ENCODE measurements around the gene LIPA. TPM values are rescaled to one million over a fixed set of nuclear protein-coding genes. Genes with fewer than 3 reads are reported as not detected.

Gene LIPA
- total RNA-seq, 1 donor from 2014 or later: 62.5 TPM

- no peak for DNase-seq (ENCODE audit: low read depth in 2 of 2)
Measured at GRCh38 chr10:89241026-89241425, 10.5 kb downstream of the LIPA start.

- DNase-seq (ENCODE audit: low read depth in 2 of 2): no peak
Measured at GRCh38 chr10:89240519-89240918, 11.1 kb downstream of the LIPA start.

- DNase-seq (ENCODE audit: low read depth in 2 of 2): no peak
Measured at GRCh38 chr10:89238956-89239644, 12.5 kb downstream of the LIPA start.

GRCh38 chr10:89237849-89238248 is 13.7 kb downstream of the LIPA start:
- DNase-seq (ENCODE audit: low read depth in 2 of 2): no peak

- no peak for DNase-seq (ENCODE audit: low read depth in 2 of 2)
Measured at GRCh38 chr10:89236226-89236797, 15.3 kb downstream of the LIPA start.

GRCh38 chr10:89235073-89235798 is 16.3 kb downstream of the LIPA start:
- no peak for DNase-seq (ENCODE audit: low read depth in 2 of 2)

- no peak for DNase-seq (ENCODE audit: low read depth in 2 of 2)
Measured at GRCh38 chr10:89233033-89233432, 18.5 kb downstream of the LIPA start.

- no peak for DNase-seq (ENCODE audit: low read depth in 2 of 2)
Measured at GRCh38 chr10:89228962-89229361, 22.6 kb downstream of the LIPA start.

- DNase-seq (ENCODE audit: low read depth in 2 of 2): no peak
Measured at GRCh38 chr10:89228146-89228545, 23.4 kb downstream of the LIPA start.

GRCh38 chr10:89226891-89227290 is 24.7 kb downstream of the LIPA start:
- no peak for DNase-seq (ENCODE audit: low read depth in 2 of 2)

DNA sequence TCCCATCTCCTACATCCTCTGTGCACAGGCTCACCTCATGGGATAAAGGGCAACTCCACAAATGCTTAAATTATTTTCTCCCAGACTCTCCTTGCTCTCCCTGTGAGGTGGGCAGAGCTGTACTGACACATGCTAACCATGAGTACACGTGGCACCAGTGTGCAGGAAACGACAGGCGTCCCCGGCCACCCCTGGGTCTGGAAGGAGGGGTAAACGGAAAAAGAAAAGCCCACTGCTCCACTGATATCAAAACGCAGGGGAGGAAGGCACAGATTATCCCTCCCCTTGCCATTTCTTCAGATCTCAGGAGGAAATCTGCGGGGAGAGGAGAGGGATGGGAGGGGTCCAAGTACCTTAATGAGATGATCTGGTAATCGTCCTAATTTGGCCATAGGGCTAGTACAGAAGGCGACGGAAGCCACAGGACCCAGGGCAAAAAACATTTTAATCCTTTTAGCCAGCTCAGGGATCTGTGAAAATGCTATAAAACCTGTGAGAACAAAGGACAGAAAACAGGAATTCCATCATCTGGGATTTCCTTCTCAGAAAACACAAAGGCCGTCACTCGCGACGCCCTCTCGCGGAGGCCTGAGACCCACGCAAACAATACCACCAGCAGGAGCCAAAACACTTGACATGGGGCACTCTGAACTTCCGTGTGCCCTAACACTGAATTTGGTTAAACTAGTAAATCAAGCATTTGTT is 26.7 kb downstream of the LIPA start:
- DNase-seq (ENCODE audit: low read depth in 2 of 2): peak; percentile 57 to 67

DNA sequence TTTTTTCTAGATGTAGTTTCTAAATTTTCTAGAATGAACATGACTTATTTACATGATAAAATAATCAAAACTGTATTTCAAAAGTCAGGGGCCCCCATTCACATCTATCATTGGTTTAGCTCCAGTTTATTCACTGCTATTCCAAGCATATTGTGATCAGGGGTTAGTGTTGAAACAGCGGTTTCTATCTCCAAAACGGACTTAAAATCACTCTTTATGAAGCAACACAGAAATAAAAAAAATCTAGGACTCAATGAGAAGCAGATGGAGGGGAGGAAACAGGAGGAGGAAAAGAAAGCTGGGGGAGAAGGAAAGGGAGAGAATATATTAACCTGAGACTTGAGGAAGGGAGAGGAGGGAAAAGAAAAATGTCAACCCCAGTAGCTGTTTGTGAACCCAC is 29.7 kb downstream of the LIPA start:
- DNase-seq (ENCODE audit: low read depth in 2 of 2): no peak

DNA sequence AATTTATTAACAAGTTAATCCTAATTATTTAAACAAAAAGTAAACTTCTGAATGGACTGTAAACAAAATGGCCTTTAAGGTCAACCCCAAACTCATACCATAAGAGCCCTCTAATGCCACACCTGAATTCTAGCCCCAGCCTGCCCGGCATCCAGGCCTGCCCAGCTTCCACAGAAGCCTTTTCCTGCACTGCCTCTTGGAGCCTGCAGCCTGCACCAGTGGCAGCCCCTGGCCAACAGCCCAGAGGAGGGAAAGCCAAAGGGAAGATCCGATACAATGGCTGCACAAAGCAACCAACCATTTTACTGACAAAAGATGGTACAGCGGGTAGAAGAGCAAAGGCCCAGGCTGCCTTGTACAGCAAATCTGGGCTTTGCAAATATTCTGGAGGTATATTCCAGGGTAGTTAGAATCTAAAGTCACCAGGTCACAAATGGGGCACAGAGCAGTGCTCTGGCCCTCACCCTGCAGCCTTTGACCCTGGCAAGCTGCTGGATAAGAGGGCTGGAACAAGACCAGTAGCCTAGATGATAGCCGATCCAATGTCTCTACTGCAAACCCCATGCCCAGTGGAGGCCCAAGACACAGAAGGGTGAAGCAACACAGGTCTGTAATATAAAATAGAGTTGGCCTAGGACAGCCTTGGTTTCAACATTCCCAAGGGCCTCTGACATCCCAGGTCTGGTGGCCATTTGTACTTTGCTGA is 31.9 kb downstream of the LIPA start:
- no peak for DNase-seq (ENCODE audit: low read depth in 2 of 2)

GRCh38 chr10:89217057-89217990 is 34.3 kb downstream of the LIPA start:
- peak; percentile 51 to 69 for DNase-seq (ENCODE audit: low read depth in 2 of 2)

DNA sequence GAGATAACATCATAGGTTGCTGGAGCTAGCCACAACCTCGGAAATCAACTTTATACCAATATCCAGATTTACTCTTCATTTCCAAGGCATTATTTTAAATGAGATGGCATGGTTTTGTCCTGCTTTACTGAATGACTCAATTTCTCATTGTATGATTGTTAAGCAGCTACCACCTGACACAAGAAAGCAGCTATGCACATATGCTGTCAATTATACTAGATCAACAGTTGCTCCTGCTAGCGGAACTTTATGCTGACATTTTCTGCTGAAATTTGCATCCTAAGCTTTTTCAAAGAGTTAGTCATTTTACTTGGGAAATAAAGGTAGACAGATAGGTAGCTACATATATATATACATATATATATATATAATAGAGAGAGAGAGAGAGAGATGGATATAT is 35.5 kb downstream of the LIPA start:
- no peak for DNase-seq (ENCODE audit: low read depth in 2 of 2)

DNA sequence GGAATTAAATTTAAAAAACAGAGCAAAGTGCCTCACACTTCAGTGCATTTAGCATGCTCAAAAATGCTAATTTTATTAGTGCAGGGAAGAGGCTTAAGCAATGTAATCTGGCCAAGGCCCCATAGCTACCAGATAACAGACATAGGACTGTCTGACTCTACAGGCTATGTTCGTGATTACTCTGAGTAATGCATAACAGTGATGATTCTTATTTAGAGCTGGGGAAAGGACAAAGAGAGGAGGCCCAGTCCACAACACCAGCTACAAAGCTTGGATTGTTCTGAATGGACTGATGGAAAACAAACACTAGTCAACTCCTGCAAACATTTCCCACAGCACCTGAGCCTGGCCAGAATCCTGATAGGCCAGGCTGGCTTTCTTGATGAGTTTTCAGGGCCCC is 36.1 kb downstream of the LIPA start:
- DNase-seq (ENCODE audit: low read depth in 2 of 2): no peak

- no peak for DNase-seq (ENCODE audit: low read depth in 2 of 2)
Measured at GRCh38 chr10:89214566-89215165, 36.9 kb downstream of the LIPA start.

DNA sequence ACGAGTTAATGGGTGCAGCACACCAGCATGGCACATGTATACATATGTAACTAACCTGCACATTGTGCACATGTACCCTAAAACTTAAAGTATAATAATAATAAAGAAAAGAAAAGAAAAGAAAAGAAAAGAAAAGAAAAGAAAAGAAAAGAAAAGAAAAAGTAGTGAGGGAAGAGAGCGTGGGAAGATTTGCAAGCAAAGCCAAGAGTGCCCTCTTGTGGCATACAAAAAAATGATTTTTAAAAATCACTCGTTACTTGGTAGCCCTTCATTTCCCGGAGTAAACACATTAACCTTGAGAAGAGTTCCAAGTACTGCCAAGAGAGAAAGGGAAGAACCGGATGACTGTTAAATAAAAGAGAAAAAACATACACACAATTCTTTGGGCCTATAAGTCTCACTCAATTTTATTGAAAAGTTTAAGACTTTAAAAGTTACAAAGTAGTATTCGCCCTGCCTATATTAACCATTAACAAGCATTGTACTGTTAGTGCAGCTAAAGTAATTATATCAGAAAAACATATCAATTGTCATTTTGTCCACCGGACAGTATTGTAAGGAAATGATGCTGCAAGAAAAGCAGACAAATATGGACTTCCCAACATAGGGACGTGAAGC is 38.3 kb downstream of the LIPA start:
- DNase-seq (ENCODE audit: low read depth in 2 of 2): peak; percentile 39 to 57

DNA sequence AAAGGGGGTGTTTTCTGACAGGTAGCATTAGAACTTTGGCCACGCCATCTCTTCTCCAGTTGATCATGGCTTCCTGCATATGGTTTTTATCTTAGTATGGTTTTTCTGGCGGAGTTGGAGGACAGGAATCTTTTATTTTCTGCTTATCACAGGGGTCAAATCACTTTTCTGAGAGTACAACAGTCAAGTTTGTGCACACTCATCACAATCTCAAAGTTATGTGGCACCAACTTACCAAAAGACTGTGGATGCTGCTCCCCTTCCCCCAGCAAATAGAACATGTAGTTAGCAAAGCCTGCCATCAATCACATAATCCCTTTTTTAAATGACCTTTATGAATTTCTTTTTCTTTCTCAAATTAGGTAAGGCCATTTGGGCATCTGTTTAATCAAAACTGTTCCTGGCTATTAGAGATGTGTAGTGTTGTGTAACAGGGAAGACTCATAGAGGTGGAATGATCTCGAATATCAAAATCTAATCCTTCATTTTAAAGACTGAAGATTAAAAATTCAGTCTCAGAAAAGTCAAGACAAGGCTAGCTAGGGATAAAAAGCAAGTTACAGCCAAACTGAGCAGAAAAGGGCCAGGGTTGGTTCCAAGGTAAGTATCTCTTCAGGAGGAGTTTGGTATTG is 40.7 kb downstream of the LIPA start:
- no peak for DNase-seq (ENCODE audit: low read depth in 2 of 2)
